HG02840 (cell line): Measurements from ENCODE around the gene F11.
"Not testable (repeated sequence)": the region's sequence is repeated elsewhere in the genome, so short reads cannot be mapped to it uniquely, and the experiment has no call there.

Experiments used
- ATAC-seq: cut with Tn5 transposase; IDR thresholded peaks from one replicate; pipeline ENCODE4 v1.9.1; 2021; ENCODE audit warnings: mild to moderate bottlenecking, moderate library complexity, moderate number of reproducible peaks; ENCODE audit not compliant: unreplicated experiment, low FRiP score

Gene F11

DNA sequence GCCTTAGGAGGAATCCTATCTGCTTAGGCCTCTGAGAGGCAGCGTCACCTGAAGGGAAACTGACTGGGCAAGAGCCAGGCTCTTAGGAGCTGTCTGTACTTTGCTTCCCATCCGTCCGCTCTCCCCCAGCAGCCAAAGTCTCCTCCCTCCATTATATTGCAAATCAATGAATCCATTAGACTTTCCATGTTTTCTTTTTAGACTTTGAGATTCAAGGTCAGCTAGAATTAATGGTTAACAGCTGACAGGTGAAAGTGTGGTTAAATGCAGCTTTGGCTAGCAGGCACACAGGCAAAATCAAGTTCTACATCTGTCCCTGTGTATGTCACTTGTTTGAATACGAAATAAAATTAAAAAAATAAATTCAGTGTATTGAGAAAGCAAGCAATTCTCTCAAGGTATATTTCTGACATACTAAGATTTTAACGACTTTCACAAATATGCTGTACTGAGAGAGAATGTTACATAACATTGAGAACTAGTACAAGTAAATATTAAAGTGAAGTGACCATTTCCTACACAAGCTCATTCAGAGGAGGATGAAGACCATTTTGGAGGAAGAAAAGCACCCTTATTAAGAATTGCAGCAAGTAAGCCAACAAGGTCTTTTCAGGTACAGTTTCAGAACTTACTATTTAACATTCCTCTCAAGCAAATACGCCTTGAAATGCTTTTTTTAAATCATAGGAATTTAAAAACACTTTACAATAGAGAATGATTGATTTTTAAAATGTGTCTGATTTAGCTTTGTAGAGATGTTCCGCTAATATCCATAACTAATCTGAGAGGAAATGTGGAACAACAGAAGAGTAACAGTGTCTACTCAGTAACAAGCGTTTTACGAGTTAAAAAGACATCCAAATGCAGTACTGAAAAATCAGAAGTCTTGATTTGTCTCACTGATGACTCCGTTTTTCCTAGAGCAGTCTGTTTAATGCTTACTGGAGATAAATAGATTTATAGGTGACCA is at the start of gene F11:
Gene F11 (plus strand): TSS at position 507 of the 970 bp plus-strand sequence. CDS start 948 bp downstream, outside the sequence.
- no peak for ATAC-seq

DNA sequence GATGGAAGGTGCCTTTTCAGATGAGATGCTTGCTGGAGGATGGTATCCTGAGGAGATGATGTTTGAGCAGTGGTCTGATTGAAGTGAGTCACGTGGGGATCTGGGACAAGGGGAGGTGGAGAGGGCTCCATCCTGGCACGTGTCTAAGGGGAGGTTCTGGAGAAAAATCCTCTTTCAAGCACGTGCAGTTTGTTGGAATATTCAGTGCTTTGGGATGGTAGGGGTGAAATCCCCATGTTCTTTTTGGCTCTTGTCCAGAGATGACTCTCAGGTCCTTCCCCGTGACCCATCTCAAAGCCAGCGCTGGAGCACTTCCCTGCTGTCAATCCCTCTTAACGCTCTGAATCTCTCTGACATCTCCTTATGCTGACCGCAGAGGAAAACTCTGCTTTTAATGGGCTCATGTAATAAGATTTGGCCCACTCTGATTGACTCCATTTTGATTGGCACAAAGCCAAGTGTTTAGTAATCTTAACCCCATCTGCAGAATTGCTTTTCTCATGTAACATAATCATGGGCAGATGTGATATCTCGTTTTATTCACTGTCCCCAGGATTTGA is 49.4 kb upstream of the F11 start:
- ATAC-seq: no peak

DNA sequence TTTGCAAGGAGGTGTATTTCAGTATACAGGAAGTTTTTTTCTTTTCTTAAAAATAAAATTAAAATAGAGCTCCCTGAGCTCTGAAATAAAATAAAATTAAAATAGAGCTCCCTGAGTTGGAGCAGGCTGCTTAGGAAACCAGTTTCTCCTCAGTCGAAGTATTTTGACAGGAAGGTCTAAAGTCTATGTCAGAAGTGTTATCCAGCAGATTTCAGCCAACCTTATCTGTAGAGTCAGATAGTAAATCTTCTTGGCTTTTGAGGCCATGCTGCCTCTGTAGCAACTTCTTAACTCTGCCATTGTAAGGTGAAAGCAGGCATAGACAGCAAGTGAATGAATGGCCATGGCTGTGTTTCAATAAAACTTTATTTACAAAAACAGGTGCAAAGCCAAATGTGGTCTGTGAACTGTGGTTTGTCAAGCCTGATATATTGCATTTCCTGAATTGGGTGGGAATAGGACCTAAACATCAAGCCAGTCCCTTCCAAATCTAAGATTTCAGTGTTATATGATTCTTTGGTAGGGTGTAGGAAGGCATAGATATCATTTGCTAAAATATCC is 48.2 kb upstream of the F11 start:
- no peak for ATAC-seq

DNA sequence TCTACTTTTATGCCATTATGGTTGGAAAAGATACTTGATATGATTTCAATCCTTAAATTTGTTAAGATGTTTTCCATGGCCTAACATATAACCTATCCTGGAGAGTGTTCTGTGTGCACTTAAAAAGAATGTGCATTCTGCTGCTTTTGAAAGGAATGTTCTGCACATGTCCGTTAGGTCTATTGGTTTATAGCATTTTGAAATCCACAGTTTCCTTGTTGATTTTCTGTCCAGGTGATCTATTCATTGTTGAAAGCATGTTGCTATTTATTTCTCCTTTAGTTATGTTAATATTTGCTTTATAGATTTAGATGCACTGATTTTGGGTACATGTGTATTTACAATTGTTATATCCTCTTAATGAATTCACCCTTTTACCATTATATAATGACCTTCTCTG is 44.4 kb upstream of the F11 start:
- ATAC-seq: no peak

DNA sequence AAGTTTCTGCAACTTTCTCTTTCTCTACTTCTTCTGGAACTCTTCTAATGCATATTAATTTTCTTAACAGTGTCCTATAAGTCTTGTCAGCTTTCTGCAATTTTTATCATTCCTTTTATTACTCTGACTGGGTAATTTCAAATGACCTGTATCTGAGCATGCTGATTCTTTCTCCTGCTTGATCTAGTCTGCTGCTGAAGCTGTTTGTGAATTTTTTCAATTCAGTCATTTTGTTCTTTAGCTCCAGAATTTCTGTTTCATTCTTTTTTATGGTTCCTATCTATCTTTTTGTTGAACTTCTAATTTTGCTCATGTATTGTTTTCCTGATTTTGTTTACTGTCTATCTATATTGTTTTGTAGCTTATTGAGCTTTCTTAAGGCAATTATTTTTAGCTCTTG is 40.1 kb upstream of the F11 start:
- ATAC-seq: no peak

DNA sequence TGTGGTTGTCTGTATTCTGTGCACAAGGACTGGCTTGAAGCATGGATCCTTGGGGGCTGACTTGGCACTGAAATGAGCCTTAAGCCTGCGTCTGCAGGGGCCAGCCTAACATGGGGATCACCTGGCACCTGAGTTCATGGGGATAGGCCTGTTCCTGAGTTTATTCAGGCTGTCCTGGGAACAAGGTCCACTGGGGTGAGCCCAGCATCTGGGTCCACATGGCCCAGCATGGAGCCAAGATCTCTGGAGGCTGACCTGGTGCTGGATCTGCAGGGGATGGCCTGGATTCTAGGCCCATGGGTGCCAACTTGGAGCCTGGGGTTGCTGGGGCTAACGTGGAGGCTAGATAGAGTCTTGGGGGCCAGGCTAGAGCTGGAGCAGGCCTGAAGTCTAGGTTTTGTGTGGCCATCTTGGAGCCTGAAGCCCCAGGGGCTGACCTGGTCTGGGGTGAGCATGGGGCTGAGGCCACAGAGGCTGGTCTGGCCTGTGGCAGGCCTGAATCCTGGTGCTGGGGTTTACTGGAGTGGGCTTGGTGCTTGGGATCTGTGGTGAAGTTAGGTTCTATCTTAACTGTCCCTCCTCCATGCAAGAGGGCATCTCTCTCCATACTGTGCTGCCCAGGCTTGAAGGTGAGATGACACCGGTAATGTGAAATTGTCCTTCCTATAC is 39.3 kb upstream of the F11 start:
- no peak for ATAC-seq

DNA sequence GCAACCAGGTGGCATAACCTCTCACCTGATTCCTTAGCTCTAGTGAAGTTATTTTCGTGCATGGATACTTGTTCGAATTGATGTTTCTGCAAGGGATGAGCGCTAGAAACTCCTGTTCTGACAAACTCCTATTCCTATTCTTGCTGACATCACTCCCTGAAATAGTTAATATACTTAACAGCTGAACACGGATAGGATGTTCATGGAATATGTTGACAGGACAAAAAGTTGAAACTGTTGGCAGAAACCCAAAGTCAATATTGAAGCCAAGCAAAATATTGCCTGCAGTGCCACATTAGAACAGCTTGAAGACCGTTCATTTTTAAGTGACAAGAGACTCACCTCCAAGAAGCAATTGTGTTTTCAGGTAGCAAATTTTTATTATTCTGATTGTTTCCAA is 38.8 kb upstream of the F11 start, which contains the start of gene KLKB1:
Gene KLKB1 (plus strand): TSS at position 287 of the 400 bp plus-strand sequence. CDS start 689 bp downstream, outside the sequence.
- ATAC-seq: no peak

DNA sequence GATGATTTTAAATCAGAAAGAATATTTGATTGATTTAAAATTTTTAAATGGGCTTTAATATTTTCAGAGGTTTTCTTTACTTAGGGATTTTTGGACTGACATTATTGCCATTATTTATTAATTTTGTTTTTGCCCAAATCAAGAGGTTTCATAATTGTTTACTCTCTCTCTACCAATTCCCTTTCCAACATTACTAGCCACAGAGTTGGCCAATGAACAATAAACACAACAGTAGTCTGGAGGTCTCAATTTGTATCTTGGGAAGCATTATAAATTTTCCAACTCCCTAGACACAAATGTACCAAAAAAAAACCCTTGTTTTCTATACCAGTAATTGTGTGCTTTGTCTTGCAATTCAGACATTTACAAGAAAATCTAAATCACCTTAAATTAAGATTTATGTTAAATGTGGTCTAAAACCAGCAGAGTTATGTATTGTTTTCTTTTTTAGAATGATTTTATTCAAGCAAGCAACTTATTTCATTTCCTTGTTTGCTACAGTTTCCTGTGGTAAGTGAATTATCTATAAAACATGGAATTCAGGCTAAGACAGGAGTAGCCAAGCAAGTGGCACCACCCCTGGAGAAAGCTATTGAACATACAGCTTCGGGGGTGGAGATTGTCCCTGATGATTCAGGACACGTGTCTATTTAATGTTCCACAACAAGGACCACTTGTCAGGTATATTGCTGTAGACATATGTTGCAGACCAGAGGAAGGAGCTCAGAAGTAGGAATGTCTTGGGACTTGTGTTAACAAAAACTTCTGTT is 38.1 kb upstream of the F11 start:
- no peak for ATAC-seq

DNA sequence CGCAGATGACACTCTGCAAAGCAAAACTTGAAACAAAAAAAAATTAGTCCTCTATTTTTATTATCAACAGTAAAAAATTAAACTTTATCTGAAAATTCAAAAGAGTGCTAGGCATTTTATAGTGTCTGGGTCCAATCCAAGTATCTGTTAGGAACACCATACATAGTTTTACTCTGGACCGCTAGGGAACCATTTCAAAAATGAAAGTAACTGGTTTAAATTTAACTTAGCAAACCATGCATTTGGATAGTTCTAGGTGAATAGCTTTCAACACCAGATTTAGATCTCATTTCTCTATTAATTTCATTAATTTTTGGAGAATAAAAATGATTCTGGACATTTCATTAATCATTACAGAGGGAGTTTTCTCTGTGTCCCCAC is 37.5 kb upstream of the F11 start:
- no peak for ATAC-seq

DNA sequence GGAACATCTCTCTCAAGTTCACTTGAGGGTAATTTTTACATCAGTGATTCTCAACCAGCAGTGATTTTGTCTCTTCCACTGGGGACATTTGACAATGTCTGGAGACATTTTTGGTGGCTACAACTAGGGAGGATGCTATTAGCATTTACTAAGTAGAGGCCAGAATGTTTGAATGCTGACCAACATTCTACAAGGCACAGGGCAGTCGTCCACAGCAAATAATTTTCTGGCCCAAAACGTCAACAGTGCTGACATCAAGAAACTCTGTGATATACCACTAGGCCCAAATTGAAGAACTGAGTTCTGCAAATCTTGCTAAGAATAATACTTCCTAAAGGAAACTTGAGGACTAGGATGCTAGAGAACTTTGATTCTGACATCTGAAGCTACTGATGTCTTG is 31.6 kb upstream of the F11 start:
- no peak for ATAC-seq

DNA sequence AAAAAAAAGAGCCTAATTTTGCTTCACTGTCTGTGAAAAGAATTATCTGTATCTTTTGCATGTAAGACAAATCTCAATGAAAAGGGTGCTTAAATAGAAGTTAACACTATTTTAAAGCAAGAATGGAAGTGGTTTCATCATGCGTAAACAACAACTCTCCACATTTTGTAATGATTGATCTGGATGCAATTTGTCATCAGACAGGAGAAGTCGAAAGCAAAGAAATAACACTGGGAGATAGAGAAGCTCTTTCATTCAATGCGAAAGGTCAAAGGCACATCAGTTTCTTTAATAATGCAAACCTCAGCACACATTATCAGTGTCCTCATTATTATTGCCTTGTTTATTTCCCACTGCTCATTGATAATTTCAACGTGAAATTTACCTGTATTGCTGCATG is 29.9 kb upstream of the F11 start:
- ATAC-seq: no peak

DNA sequence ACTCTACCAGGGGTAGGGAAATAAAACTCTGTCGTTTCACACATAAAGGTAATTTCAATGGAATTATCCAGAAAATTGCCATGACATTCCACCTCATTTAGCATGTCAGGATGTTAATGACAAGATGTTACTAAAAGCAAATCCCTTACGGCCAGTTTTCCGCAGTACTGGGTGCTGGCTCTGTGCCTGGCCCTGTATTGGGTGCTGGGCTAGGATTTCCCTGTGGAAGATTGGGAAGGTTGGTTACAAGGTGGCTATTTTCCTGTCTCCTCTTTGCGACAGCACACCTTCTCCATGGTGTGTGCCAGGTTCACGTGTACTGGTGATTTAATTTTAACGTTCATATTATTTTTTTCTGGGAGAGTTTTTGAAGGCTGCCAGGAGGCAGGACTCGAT is 25.5 kb upstream of the F11 start:
- no peak for ATAC-seq

DNA sequence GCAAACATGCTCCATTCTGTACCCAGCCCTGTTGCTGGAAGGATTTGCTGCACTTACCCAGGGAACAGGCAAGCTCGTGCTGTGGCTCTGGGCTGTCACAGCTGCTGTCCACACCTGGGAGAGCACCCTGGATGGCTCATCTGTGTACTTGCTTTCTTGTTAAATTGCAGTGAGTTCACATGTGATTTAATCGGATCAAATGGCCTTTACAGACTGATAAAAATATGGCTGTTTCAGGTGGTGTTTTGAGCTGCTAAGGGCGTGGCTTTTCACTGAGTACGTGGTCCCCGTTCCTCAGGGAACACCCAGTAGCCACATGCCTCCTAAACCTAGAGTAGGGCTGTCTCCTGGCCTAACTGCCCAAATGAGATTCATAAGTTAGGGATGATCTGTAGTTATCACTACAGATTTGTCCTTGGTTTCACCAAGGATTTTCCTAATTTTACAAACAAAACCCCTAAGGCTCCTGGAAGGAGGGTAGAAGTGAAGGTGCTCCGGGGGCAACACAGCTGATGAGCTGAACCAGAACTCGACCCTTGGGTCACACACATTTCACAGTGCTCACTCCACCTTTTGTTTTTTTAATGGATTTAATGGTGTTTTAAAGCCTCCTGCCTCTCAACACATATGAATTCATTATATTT is 25.0 kb upstream of the F11 start:
- ATAC-seq: no peak

DNA sequence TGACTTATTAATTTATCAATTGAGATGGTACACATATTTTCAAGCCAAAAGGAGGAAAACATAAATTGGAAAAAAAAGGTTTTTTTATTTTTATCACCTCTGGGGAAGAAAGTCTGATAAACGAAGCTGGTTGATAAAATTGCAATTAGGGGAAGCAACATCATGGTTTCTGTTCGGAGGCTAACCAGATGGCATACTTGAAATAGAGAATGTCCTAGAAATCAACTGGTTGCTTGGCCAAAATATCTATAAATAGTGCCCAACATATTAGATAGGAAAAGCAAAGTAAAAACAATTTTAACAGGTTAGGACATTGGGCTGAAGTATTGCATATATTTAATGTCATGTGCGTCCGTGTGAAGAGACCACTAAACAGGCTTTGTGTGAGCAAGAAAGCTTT is 24.4 kb upstream of the F11 start:
- ATAC-seq: no peak

DNA sequence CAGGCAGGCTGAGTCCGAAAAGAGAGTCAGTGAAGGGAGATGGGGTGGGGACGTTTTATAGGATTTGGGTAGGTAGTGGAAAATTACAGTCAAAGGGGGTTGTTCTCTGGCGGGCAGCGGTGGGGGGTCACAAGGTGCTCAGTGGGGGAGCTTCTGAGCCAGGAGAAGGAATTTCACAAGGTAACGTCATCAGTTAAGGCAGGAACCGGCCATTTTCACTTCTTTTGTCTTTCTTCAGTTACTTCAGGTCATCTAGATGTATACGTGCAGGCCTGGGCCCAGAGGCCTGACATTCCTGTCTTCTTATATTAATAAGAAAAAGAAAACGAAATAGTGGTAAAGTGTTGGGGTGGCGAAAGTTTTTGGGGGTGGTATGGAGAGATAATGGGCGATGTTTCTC is 24.0 kb upstream of the F11 start:
- not testable (repeated sequence) for ATAC-seq

DNA sequence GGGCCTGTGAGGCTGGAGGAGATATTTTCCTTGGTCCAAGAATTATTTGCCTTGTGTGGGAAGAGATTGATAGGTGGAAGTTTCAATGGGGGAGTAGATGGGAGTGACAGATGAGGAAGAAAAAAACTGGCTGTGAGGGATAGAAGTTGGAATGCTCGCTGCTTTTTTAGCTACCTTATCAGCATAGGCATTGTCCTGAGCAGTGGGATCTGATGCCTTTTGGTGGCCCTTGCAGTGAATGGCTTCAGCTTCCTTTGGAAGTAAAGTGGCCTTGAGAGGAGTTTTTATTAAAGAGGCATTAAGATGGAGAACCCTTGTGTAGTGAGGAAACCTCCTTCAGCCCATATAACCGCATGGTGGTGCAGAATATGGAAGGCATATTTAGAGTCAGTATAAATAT is 22.7 kb upstream of the F11 start:
- ATAC-seq: no peak

DNA sequence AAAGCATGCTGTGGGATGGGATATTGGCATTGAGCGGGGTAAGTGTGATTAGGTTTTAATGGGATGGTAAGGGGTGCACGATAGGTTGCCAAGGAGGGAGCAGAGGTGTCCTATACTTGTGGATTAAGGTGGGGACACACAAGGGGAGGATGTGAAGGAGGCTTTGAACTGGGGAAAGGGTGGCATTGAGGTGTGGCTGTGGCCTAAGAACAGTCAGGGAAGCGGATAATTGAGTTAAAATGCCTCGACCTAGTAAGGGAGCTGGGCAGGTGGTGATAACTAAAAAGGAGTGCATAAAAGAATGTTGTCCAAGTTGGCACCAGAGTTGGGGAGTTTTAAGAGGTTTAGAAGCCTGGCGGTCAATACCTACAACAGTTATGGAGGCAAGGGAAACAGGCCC is 21.2 kb upstream of the F11 start:
- ATAC-seq: no peak

DNA sequence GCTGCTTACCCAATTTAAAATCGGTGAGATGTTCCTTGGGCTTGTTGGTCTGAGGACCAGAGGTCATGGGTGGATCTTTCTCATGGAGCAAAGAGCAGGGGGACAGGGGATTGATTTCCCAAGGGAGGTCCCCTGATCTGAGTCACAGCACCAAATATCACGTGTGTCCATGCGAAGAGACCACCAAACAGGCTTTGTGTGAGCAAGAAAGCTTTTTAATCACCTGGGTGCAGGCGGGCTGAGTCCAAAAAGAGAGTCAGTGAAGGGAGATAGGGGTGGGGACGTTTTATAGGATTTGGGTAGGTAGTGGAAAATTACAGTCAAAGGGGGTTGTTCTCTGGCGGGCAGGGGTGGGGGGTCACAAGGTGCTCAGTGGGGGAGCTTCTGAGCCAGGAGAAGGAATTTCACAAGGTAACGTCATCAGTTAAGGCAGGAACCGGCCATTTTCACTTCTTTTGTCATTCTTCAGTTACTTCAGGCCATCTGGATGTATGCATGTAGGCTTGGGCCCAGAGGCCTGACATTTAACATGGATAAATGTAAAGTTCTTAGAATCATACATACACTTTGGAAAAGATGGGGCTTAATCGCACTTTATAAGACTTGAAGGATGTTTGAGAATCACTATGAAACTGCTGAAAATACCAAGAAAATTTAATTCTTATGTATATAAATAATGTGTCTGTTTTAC is 18.8 kb upstream of the F11 start:
- ATAC-seq: not testable (repeated sequence)

DNA sequence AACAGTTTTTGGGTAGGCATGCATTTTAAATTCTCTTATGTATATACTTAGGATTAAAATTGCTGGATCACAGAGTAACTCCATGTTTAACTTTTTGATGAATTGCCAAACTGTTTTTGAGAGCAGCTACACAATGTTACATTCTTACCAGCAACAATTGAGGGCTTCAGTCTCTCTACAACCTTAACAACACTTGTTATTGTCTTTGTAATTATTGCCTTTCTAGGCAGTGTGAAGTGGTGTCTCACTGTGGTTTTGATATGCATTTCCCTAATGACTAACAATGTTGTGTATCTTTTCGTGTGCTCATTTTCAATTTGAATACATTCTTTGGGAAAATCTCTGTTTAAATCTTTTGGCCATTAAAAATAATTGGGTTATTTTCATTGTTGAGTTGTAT is 17.3 kb upstream of the F11 start:
- no peak for ATAC-seq
